Muscle layer of duodenum (tissue), 2 donors: ENCODE results near the gene STIM1.

Source experiments
- H3K27ac ChIP-seq: one replicate; pipeline ENCODE4 v1.7.0; 2013; ENCODE audit warnings: mild to moderate bottlenecking, low read length
- H3K27me3 ChIP-seq: one replicate; pipeline ENCODE4 v1.7.0; 2013; ENCODE audit warnings: low read depth, mild to moderate bottlenecking, control low read depth, low read length
- H3K36me3 ChIP-seq, 2 donors: one replicate each; pipeline ENCODE4 v1.7.0; 2013; ENCODE audit warnings: low read length in 2 of 2, control low read depth in 1 of 2, mild to moderate bottlenecking in 1 of 2; ENCODE audit not compliant: insufficient read depth in 2 of 2, control insufficient read depth in 1 of 2
- H3K4me1 ChIP-seq, 2 donors: one replicate each; pipeline ENCODE4 v1.7.0; 2013; ENCODE audit warnings: low read length in 2 of 2, mild to moderate bottlenecking in 2 of 2, control low read depth in 1 of 2, moderate library complexity in 1 of 2; ENCODE audit not compliant: insufficient read depth in 2 of 2, control insufficient read depth in 1 of 2
- H3K4me3 ChIP-seq, 2 donors: one replicate each; pipeline ENCODE4 v1.7.0; 2013; ENCODE audit warnings: low read length in 2 of 2, low read depth in 1 of 2, mild to moderate bottlenecking in 1 of 2
- H3K9me3 ChIP-seq, 2 donors: one replicate each; pipeline ENCODE4 v1.7.0; 2013; ENCODE audit warnings: low read length in 2 of 2, control low read depth in 1 of 2, mild to moderate bottlenecking in 1 of 2; ENCODE audit not compliant: control insufficient read depth in 1 of 2
- donor health status: healthy.

The STIM1 gene

GRCh38 chr11:3831378-3832239 is 23.9 kb upstream of the STIM1 start:
- Histone ChIP-seq H3K4me1 (peaks cover 12 to 24% of the 10 kb centered on the region in 2 donors), H3K27ac (peak overlapping the region; percentile 39), H3K27me3 (no peaks in the 10 kb centered on the region), H3K4me3 (no peak overlapping the region), H3K9me3 (no peaks in the 10 kb centered on the region), H3K36me3 (peaks cover 15 to 25% of the 10 kb centered on the region in 2 donors)

- peaks cover 21 to 32% of the 10 kb centered on the region in 2 donors for H3K4me1 ChIP-seq
- H3K4me3 ChIP-seq, result no peak overlapping the region
- no peak overlapping the region for H3K27ac ChIP-seq
- H3K27me3 ChIP-seq, result no peaks in the 10 kb centered on the region
- H3K36me3 ChIP-seq, result peaks cover 3 to 13% of the 10 kb centered on the region in 2 donors
- H3K9me3 ChIP-seq, result no peaks in the 10 kb centered on the region
Measured at GRCh38 chr11:3832816-3833215, 22.6 kb upstream of the STIM1 start.

DNA sequence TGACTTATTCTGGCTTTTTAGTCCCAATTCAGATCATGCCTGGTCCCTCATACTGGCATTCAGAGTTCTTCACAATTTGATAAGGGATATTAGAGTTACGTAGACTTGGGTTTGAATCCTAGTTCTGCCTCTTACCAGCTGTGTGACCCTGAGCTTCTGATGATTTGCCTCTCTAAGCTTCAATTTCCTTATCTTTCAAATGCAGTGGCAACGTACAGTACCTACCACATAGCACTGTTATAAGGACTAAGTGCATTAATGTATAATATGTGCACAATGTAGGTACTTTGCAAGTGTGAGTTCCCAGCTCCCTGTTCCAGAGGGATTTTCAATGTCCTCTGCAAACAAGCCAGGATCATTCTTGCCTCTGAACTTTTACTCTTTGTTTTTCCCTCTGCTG is 22.0 kb upstream of the STIM1 start:
- no peak overlapping the region for H3K4me3 ChIP-seq
- H3K36me3 ChIP-seq, result peaks cover 0 to 8% of the 10 kb centered on the region in 2 donors
- H3K9me3 ChIP-seq, result no peaks in the 10 kb centered on the region
- no peaks in the 10 kb centered on the region for H3K27me3 ChIP-seq
- no peak overlapping the region for H3K27ac ChIP-seq
- H3K4me1 ChIP-seq, result peaks cover 27 to 32% of the 10 kb centered on the region in 2 donors

GRCh38 chr11:3834349-3834663 is 21.2 kb upstream of the STIM1 start:
- Histone ChIP-seq H3K4me1 (peaks cover 32 to 35% of the 10 kb centered on the region in 2 donors), H3K27me3 (no peaks in the 10 kb centered on the region), H3K9me3 (no peaks in the 10 kb centered on the region), H3K4me3 (no peak overlapping the region), H3K27ac (no peak overlapping the region), H3K36me3 (peaks cover 0 to 7% of the 10 kb centered on the region in 2 donors)

- H3K27ac ChIP-seq, result peak overlapping the region; percentile 46
- no peak overlapping the region for H3K4me3 ChIP-seq
- H3K27me3 ChIP-seq, result no peaks in the 10 kb centered on the region
- peaks cover 0 to 4% of the 10 kb centered on the region in 2 donors for H3K36me3 ChIP-seq
- no peaks in the 10 kb centered on the region for H3K9me3 ChIP-seq
- H3K4me1 ChIP-seq, result peaks cover 32 to 40% of the 10 kb centered on the region in 2 donors
Measured at GRCh38 chr11:3834664-3835461, 20.6 kb upstream of the STIM1 start.

GRCh38 chr11:3835751-3836150 is 19.7 kb upstream of the STIM1 start:
- H3K27me3 ChIP-seq, result no peaks in the 10 kb centered on the region
- peaks cover 32 to 41% of the 10 kb centered on the region in 2 donors for H3K4me1 ChIP-seq
- H3K27ac ChIP-seq, result peak overlapping the region; percentile 46
- H3K36me3 ChIP-seq, result peaks cover 0 to under 1% of the 10 kb centered on the region in 2 donors
- no peak overlapping the region for H3K4me3 ChIP-seq
- H3K9me3 ChIP-seq, result no peaks in the 10 kb centered on the region

DNA sequence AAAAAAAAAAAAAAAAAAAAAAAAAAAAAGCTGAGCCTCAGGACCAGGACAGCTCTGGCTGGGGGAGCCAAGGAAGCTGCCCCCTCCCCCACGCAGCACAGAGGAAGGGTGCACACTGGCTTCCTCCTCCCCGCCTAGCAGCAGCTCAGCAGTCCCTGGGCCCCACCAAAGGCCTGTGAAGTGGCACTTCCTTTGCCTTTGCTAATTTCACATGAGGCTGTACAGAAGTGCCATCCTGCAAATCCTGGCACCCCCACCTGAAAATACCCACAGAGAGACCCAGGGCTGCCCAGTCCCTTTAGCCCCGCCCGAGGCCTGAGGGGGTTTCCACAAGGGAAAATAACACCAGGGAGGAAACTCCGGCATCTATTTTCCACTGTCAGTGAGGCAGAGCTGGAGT is 18.6 kb upstream of the STIM1 start:
- H3K4me1 ChIP-seq, result peaks cover 31 to 41% of the 10 kb centered on the region in 2 donors
- peak overlapping the region in 1 of 2 donors; percentile 88 for H3K4me3 ChIP-seq
- no peaks in the 10 kb centered on the region for H3K36me3 ChIP-seq
- H3K9me3 ChIP-seq, result no peaks in the 10 kb centered on the region
- H3K27ac ChIP-seq, result peak overlapping the region; percentile 75
- no peaks in the 10 kb centered on the region for H3K27me3 ChIP-seq

DNA sequence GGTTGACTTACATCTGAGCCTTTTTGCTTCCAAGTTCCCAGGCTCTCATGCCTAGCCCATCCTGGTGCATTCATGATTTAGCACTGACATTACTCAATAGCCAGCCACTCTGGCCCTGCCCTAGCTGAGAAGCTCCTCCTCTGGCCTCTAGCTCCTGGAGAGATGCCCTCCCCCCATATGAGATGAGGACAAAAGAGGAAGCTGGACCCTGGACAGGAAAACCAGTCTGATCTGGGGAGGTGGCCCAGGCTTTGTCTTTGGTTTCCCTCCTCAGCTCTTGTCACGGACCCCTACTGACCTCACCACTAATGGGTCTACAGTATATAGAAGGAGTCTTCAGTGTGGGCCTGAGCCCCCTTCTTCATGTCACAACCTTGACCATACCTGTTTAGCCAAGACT is 17.7 kb upstream of the STIM1 start:
- Histone ChIP-seq H3K4me3 (peak overlapping the region; percentile 49 to 88), H3K27ac (peak overlapping the region; percentile 75), H3K36me3 (no peaks in the 10 kb centered on the region), H3K4me1 (peaks cover 22 to 35% of the 10 kb centered on the region in 2 donors), H3K9me3 (no peaks in the 10 kb centered on the region), H3K27me3 (no peaks in the 10 kb centered on the region)

GRCh38 chr11:3838504-3838903 is 17.0 kb upstream of the STIM1 start:
- Histone ChIP-seq H3K4me1 (peaks cover 19 to 28% of the 10 kb centered on the region in 2 donors), H3K4me3 (peak overlapping the region; percentile 49 to 88), H3K9me3 (no peaks in the 10 kb centered on the region), H3K27me3 (no peaks in the 10 kb centered on the region), H3K27ac (peak overlapping the region; percentile 81), H3K36me3 (no peaks in the 10 kb centered on the region)

DNA sequence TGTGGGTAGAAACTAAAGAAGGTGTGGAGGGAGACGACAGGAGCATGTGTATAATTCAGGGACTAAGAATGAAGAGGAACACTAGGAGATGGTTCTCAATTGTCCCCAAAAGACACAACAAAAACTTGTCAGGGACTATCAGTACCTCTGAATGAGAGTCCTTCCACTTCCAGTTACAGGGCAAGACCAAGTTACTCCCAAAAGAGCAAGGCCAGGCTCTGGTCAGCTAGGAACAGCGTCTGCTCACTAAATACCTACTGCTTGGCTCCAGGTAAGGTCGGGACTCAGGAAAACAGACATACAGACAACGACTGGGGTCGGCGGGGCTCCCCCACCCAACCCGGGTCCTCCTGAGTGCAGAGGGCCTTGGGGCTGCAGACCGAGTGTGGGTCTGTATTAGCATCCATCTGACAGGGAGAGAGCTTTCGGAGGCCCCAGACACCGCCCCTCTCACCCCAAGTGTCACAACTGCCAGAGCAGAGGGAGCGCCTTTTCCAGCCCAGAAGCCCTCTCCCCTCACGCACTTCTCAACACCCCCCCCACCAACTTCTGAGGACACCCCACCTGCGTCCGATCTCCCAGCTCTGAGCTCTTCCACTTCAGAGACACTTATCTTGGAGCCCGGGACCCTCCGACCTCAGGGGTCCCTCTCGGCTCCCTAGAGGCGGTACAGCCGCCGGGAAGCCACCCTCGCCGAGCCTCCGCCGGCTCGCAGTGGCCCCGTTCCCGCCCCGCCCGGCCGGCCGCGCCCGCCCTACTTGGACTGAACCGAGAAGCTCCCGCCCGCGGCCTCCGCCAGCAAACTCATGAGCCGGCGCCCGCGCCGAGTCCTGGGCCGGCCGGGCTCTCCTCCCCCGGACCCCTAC is 15.2 kb upstream of the STIM1 start:
- H3K4me1 ChIP-seq, result peaks cover 12 to 28% of the 10 kb centered on the region in 2 donors
- H3K36me3 ChIP-seq, result no peaks in the 10 kb centered on the region
- H3K27me3 ChIP-seq, result no peaks in the 10 kb centered on the region
- no peaks in the 10 kb centered on the region for H3K9me3 ChIP-seq
- H3K27ac ChIP-seq, result peak overlapping the region; percentile 81
- H3K4me3 ChIP-seq, result peak overlapping the region; percentile 62 to 88
